Subcutaneous adipose tissue (tissue), 4 donors: Measurements from ENCODE around the gene CPT1B. TPM values are rescaled to one million over a fixed set of nuclear protein-coding genes. Genes with fewer than 3 reads are reported as not detected.

ENCODE experiments used
- total RNA-seq, 4 donors: library from RNA; depleted of rRNA; stranded (reverse); fragments of >200 nt; gene quantifications; one replicate each; pipeline ENCODE4 v1.1.0, GENCODE V29; 2016
- TF ChIP-seq, protein P1 (sequence below): fragments of 450-650 bp; IDR thresholded peaks from one replicate; pipeline ENCODE4 v1.5.1; 2016; ENCODE audit warnings: low read depth, mild to moderate bottlenecking, control low read depth, antibody characterized with exemption, moderate library complexity

The CPT1B gene
- total RNA-seq, 4 donors from 2014 or later, result 7.8 to 20.3 (median 10.8) TPM

DNA sequence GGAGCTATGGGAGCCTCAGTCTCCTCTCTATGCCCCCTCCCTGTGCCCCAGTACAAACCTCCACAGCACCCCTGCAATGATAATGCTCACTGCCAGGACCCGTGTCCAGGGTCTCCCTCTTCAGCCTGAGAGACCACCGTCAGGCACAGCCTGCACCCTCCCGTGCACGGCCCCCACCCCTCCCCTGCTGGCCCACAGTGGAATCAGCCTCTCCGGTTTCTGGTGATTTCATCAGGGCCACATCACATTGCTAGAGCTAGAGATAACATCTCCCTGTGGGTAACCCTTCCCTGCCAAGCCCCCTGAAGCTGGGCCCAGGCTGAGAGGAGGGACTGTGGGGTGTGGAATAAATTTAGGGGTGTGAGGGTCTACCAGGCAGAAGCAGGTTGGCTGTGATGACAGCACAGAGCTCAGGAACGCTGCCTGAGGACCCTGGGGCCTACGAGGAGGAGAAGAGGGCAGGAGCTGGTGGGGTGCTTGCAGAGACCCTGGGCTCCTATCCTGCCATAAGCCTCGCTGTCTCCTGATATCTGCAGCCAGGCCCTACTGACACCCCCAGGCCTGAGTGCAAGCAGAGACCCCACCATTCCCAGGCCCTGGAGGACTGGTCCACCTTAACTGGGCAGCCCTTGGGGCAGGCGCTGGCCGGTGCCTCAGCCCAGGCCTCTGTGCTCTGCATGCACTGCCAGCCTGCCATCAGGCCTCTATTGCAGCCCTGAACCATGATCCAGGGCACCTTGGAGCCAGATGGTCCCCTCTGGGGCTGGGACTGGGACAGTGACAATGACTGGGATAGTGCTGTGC, 32.5 kb downstream of the CPT1B start, which contains the start of gene KLHDC7B:
KLHDC7B (plus strand) TSS at position 378 of the 804 bp plus-strand sequence; CDS start at position 723, 345 bp downstream.
- TF ChIP-seq, protein P1, sequence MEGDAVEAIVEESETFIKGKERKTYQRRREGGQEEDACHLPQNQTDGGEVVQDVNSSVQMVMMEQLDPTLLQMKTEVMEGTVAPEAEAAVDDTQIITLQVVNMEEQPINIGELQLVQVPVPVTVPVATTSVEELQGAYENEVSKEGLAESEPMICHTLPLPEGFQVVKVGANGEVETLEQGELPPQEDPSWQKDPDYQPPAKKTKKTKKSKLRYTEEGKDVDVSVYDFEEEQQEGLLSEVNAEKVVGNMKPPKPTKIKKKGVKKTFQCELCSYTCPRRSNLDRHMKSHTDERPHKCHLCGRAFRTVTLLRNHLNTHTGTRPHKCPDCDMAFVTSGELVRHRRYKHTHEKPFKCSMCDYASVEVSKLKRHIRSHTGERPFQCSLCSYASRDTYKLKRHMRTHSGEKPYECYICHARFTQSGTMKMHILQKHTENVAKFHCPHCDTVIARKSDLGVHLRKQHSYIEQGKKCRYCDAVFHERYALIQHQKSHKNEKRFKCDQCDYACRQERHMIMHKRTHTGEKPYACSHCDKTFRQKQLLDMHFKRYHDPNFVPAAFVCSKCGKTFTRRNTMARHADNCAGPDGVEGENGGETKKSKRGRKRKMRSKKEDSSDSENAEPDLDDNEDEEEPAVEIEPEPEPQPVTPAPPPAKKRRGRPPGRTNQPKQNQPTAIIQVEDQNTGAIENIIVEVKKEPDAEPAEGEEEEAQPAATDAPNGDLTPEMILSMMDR, result no peak

DNA sequence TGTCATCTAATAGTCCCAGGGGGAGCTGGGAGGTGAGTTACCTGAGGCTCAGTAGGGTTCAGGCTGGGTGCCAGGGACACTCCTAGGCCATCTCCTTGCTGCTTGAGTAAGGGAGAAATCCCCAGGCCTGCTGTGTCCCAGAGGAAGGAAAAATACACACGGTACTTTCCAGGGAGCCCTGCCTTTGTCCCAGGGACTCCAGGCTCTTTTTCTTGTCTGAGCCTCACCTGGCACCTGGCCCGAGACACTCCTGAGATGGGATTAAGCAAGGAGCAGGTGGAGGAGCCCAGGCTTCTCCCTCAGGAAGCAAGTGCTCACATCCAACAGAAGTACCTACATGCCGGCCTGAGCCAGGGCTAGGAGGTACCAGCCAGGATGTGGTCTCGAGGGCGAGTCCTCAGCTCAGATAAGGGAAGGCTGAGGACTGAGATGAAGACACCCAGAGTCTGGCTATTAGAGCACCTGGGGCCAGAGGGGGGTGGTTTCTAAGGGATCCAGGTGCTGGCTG, 33.4 kb downstream of the CPT1B start:
- TF ChIP-seq, protein P1, result no peak

DNA sequence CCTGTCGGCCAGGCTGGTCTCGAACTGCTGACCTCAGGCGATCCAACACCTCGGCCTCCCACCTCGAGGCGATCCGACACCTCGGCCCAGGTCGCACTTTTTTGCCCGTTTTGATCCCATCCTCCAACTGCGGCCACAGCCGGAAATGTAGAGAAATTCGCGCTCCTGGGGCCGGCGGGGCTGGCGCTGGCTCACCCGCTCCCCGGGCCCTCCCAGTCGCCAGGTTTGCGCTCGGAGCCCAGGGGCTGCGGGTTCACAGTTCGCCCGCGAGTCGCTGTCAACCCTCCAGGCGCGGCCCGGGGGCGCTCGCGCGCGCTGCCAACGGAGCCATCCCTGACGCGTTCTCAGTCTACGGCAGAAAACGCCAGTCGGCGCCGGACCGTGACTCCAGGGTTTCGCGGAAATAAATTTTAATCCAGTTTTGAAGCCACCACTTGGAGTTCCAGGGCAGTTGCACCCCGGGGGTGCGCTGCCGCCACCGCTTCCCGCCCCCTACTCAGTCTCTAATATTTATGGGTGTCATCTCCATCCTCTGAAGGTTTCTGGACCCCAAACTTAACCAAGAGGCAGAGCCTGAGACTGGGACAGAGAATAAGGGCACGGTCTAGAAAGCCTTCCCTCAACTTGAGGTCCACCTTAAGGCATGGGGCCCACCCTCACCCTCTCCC, 34.0 kb downstream of the CPT1B start:
- TF ChIP-seq, protein P1, result no peak

DNA sequence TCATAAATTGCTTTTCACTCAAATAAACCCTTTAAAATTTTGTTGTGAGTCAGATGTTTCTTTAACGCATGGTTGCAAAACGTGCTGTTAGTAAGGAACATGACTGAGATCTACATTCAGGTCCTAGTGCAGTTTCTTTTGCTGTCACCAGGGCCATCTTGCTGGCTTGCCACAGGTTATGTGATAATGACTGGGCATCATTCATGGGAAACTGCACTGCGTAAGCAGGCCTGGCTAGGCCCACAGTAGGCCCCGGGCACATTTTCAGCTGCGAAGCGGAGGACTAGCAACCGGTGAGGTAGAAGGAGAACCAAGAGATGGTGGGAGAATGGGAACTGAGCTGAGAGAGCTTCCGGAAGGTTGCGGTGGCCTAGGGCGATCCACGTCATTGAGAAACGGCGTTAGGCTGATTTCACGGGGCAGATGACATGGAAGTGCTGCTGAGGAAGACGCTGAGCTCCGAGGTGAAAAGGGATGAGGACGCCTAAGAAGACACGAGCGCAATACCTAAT, 35.8 kb downstream of the CPT1B start:
- TF ChIP-seq, protein P1, result no peak

DNA sequence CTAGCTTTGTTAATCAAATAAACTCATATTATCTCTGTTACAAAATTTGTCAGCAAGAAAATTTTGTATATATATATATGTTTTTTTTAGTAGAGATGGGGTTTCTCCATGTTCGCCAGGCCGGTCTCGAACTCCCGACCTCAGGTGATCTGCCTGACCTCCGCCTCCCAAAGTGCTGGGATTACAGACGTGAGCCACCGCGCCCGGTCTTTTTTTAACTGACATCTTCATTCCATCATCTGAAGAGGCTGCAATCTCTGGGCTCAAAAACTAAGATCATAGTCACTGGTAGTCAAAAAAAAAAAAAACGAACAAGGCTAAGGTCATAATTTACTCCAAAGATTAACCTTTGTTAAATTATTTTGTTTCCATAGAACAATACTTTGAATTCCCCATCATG, 37.8 kb downstream of the CPT1B start:
- TF ChIP-seq, protein P1, result no peak

DNA sequence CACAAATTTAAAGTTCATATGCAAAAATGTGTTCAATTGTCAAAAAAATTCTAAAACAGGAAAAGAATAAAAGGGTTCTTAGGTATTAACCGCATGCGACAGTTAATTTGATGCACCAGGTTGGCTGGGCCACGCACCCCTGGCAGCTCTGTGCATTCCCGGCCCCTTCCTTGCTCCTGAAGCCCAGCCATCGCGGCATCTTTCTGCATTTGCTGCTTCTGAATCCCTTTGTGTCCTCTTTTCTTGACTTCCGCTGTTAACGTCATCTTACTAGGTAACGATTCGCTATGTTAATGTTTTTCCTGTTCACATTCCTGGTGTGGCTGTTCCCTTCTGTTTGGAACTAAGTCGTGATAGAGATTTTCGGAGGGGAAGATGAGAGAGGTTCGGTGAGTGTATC, 40.5 kb downstream of the CPT1B start:
- TF ChIP-seq, protein P1, result no peak

DNA sequence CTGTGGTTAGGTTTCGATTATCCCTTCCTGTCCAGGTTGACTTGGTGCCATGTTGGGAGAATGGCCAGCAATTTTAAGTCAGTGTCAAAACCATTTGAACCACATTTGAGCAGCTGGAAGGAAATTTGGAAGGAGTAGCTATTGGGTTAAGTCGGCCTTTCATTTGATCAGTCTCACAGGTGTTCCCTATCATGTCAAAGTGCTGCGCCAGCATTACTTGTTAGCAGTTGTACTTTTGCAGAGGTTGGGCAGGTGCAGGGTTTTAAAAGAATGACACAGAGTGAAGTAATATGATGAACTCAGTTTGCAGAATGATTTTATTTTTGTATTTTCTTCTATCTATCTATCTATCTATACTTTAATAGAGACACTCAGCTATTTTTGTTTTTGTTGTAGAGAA, 42.0 kb downstream of the CPT1B start:
- TF ChIP-seq, protein P1, result no peak
